ENCODE measurements around the gene GLRA3. TPM values are rescaled to one million over a fixed set of nuclear protein-coding genes. Genes with fewer than 3 reads are reported as not detected.
"Not testable (repeated sequence)": the region's sequence is repeated elsewhere in the genome, so short reads cannot be mapped to it uniquely, and the experiment has no call there.

Gene GLRA3
- polyA plus RNA-seq (ENCODE audit: insufficient read length): not detected

- peak; percentile 32 for DNase-seq (ENCODE audit: low read depth)
Measured at GRCh38 chr4:174828845-174829701, at the start of gene GLRA3. Gene GLRA3, minus strand, starts transcription at chr4:174829247. Its CDS starts 436 bp downstream, at chr4:174828811.

- no peak for DNase-seq (ENCODE audit: low read depth)
Measured at GRCh38 chr4:174874898-174875297, 45.9 kb upstream of the GLRA3 start.

- no peak for DNase-seq (ENCODE audit: low read depth)
Measured at GRCh38 chr4:174873931-174874330, 44.9 kb upstream of the GLRA3 start.

- not testable (repeated sequence) for DNase-seq (ENCODE audit: low read depth)
Measured at GRCh38 chr4:174873146-174873545, 44.1 kb upstream of the GLRA3 start.

GRCh38 chr4:174871407-174871806 lies 42.4 kb upstream of the GLRA3 start:
- no peak for DNase-seq (ENCODE audit: low read depth)

- no peak for DNase-seq (ENCODE audit: low read depth)
Measured at GRCh38 chr4:174870311-174870710, 41.3 kb upstream of the GLRA3 start.

- no peak for DNase-seq (ENCODE audit: low read depth)
Measured at GRCh38 chr4:174869339-174869738, 40.3 kb upstream of the GLRA3 start.

GRCh38 chr4:174867903-174868302 lies 38.9 kb upstream of the GLRA3 start:
- DNase-seq (ENCODE audit: low read depth): no peak

- no peak for DNase-seq (ENCODE audit: low read depth)
Measured at GRCh38 chr4:174865418-174865985, 36.5 kb upstream of the GLRA3 start.

GRCh38 chr4:174864031-174864430 lies 35.0 kb upstream of the GLRA3 start:
- DNase-seq (ENCODE audit: low read depth): no peak

GRCh38 chr4:174860588-174860987 lies 31.5 kb upstream of the GLRA3 start:
- no peak for DNase-seq (ENCODE audit: low read depth)

GRCh38 chr4:174859904-174860303 lies 30.9 kb upstream of the GLRA3 start:
- no peak for DNase-seq (ENCODE audit: low read depth)

- DNase-seq (ENCODE audit: low read depth): no peak
Measured at GRCh38 chr4:174856926-174857800, 28.1 kb upstream of the GLRA3 start.

GRCh38 chr4:174855050-174855449 lies 26.0 kb upstream of the GLRA3 start:
- no peak for DNase-seq (ENCODE audit: low read depth)

- no peak for DNase-seq (ENCODE audit: low read depth)
Measured at GRCh38 chr4:174853629-174854028, 24.6 kb upstream of the GLRA3 start.

GRCh38 chr4:174848596-174848995 lies 19.5 kb upstream of the GLRA3 start:
- no peak for DNase-seq (ENCODE audit: low read depth)

- no peak for DNase-seq (ENCODE audit: low read depth)
Measured at GRCh38 chr4:174847801-174848427, 18.9 kb upstream of the GLRA3 start.

GRCh38 chr4:174835536-174835935 lies 6.5 kb upstream of the GLRA3 start:
- DNase-seq (ENCODE audit: low read depth): no peak

- no peak for DNase-seq (ENCODE audit: low read depth)
Measured at GRCh38 chr4:174834477-174834876, 5.4 kb upstream of the GLRA3 start.

GRCh38 chr4:174826660-174827059 lies 2.4 kb downstream of the GLRA3 start:
- no peak for DNase-seq (ENCODE audit: low read depth)

GRCh38 chr4:174815282-174815681 lies 13.8 kb downstream of the GLRA3 start:
- DNase-seq (ENCODE audit: low read depth): no peak

GRCh38 chr4:174813292-174813691 lies 15.8 kb downstream of the GLRA3 start:
- DNase-seq (ENCODE audit: low read depth): no peak

All from forelimb muscle (tissue), 1 donor.